ENCODE data around the gene DENND5A.
"Not testable (repeated sequence)": the region's sequence is repeated elsewhere in the genome, so short reads cannot be mapped to it uniquely, and the experiment has no call there.

The DENND5A gene

GRCh38 chr11:9211322-9211721 lies 53.8 kb downstream of the DENND5A start:
- DNase-seq (ENCODE audit: low read depth in 2 of 2) = no peak

GRCh38 chr11:9210922-9211320 lies 54.2 kb downstream of the DENND5A start:
- peak in 1 of 2 donors; percentile 11 for DNase-seq (ENCODE audit: low read depth in 2 of 2)

GRCh38 chr11:9210224-9210921 lies 54.8 kb downstream of the DENND5A start:
- DNase-seq (ENCODE audit: low read depth in 2 of 2) = no peak

GRCh38 chr11:9209604-9210003 lies 55.5 kb downstream of the DENND5A start:
- not testable (repeated sequence) for DNase-seq (ENCODE audit: low read depth in 2 of 2)

- no peak for DNase-seq (ENCODE audit: low read depth in 2 of 2)
Measured at GRCh38 chr11:9208726-9209501, 56.2 kb downstream of the DENND5A start.

- no peak for DNase-seq (ENCODE audit: low read depth in 2 of 2)
Measured at GRCh38 chr11:9207229-9207628, 57.9 kb downstream of the DENND5A start.

- DNase-seq (ENCODE audit: low read depth in 2 of 2) = no peak
Measured at GRCh38 chr11:9206496-9206895, 58.7 kb downstream of the DENND5A start.

- DNase-seq (ENCODE audit: low read depth in 2 of 2) = no peak
Measured at GRCh38 chr11:9203691-9204311, 61.3 kb downstream of the DENND5A start.

- DNase-seq (ENCODE audit: low read depth in 2 of 2) = no peak
Measured at GRCh38 chr11:9201372-9202162, 63.6 kb downstream of the DENND5A start.

GRCh38 chr11:9200471-9200870 lies 64.7 kb downstream of the DENND5A start:
- no peak for DNase-seq (ENCODE audit: low read depth in 2 of 2)

GRCh38 chr11:9193316-9193715 lies 71.8 kb downstream of the DENND5A start:
- DNase-seq (ENCODE audit: low read depth in 2 of 2) = no peak

GRCh38 chr11:9192561-9192960 lies 72.6 kb downstream of the DENND5A start:
- DNase-seq (ENCODE audit: low read depth in 2 of 2) = no peak

- not testable (repeated sequence) for DNase-seq (ENCODE audit: low read depth in 2 of 2)
Measured at GRCh38 chr11:9190326-9191016, 74.7 kb downstream of the DENND5A start.

GRCh38 chr11:9188860-9189259 lies 76.3 kb downstream of the DENND5A start:
- DNase-seq (ENCODE audit: low read depth in 2 of 2) = not testable (repeated sequence)

- no peak for DNase-seq (ENCODE audit: low read depth in 2 of 2)
Measured at GRCh38 chr11:9187616-9188015, 77.5 kb downstream of the DENND5A start.

- no peak for DNase-seq (ENCODE audit: low read depth in 2 of 2)
Measured at GRCh38 chr11:9184516-9184915, 80.6 kb downstream of the DENND5A start.

- no peak for DNase-seq (ENCODE audit: low read depth in 2 of 2)
Measured at GRCh38 chr11:9182180-9182871, 82.8 kb downstream of the DENND5A start.

GRCh38 chr11:9180784-9181183 lies 84.4 kb downstream of the DENND5A start:
- DNase-seq (ENCODE audit: low read depth in 2 of 2) = no peak

- no peak for DNase-seq (ENCODE audit: low read depth in 2 of 2)
Measured at GRCh38 chr11:9179141-9179540, 86.0 kb downstream of the DENND5A start.

- no peak for DNase-seq (ENCODE audit: low read depth in 2 of 2)
Measured at GRCh38 chr11:9178716-9179115, 86.4 kb downstream of the DENND5A start.
